ENCODE results near the gene SMIM8.

- TF ChIP-seq CTCF (IDR thresholded peaks at IDR 0.05; ENCODE audit: insufficient read depth, low read depth, low read length) (no peak), EZH2 (IDR thresholded peaks at IDR 0.05; ENCODE audit: insufficient read depth, low read length) (no peak)
Observed at GRCh38 chr6:87364602-87365252, 42.3 kb downstream of the SMIM8 start.
